Mesendoderm (in vitro differentiated cells): ENCODE results near the gene IPCEF1. TPM values are rescaled to one million over a fixed set of nuclear protein-coding genes. Genes with fewer than 3 reads are reported as not detected.

ENCODE experiments used
- DNase-seq: peaks from one replicate; pipeline ENCODE4 v3.0.0; 2013
- H2AK5ac ChIP-seq: 2 replicates; pipeline ENCODE4 v1.6.1; 2013; ENCODE audit warnings: low read length, inconsistent platforms
- H2BK120ac ChIP-seq: 2 replicates; pipeline ENCODE4 v1.6.1; 2013; ENCODE audit warnings: low read depth, mild to moderate bottlenecking, low read length, moderate library complexity, mixed read lengths
- H2BK15ac ChIP-seq: replicated peaks from 2 replicates; pipeline ENCODE4 v1.6.1; 2013; ENCODE audit warnings: low read depth, mild to moderate bottlenecking, moderate library complexity
- H2BK5ac ChIP-seq: 2 replicates; pipeline ENCODE4 v1.6.1; 2013; ENCODE audit warnings: low read length, inconsistent platforms
- H3K18ac ChIP-seq: 2 replicates; pipeline ENCODE4 v1.6.1; 2013; ENCODE audit warnings: mild to moderate bottlenecking, low read length, mixed read lengths
- H3K23ac ChIP-seq: one replicate; pipeline ENCODE4 v1.6.1; 2013; ENCODE audit warnings: low read length
- H3K27ac ChIP-seq: 2 replicates; pipeline ENCODE4 v1.5.1; 2013; ENCODE audit warnings: low read depth, mild to moderate bottlenecking, inconsistent platforms, low read length, moderate library complexity
- H3K27me3 ChIP-seq: 2 replicates; pipeline ENCODE4 v1.6.1; 2013; ENCODE audit warnings: low read length, control low read depth, mild to moderate bottlenecking, inconsistent platforms; ENCODE audit not compliant: insufficient read depth, poor library complexity
- H3K36me3 ChIP-seq: 2 replicates; pipeline ENCODE4 v1.6.1; 2013; ENCODE audit warnings: low read length, inconsistent platforms; ENCODE audit not compliant: control insufficient read depth, insufficient read depth
- H3K4ac ChIP-seq: one replicate; pipeline ENCODE4 v1.6.1; 2013; ENCODE audit warnings: low read depth, mild to moderate bottlenecking, low read length, moderate library complexity
- H3K4me1 ChIP-seq: 2 replicates; pipeline ENCODE4 v1.6.1; 2013; ENCODE audit warnings: low read depth, low read length, inconsistent platforms; ENCODE audit not compliant: control insufficient read depth
- H3K4me2 ChIP-seq: 2 replicates; pipeline ENCODE4 v1.6.1; 2013; ENCODE audit warnings: low read length
- H3K4me3 ChIP-seq: 2 replicates; pipeline ENCODE4 v1.5.1; 2013; ENCODE audit warnings: mild to moderate bottlenecking, low read length
- H3K56ac ChIP-seq: one replicate; pipeline ENCODE4 v1.6.1; 2013; ENCODE audit warnings: low read length
- H3K79me1 ChIP-seq: 2 replicates; pipeline ENCODE4 v1.6.1; 2013; ENCODE audit warnings: low read length, inconsistent platforms
- H3K79me2 ChIP-seq: 2 replicates; pipeline ENCODE4 v1.6.1; 2013; ENCODE audit warnings: mild to moderate bottlenecking, low read length; ENCODE audit not compliant: control insufficient read depth, insufficient read depth
- H3K9ac ChIP-seq: 2 replicates; pipeline ENCODE4 v1.6.1; 2013; ENCODE audit warnings: low read length, inconsistent platforms
- H4K5ac ChIP-seq: one replicate; pipeline ENCODE4 v1.6.1; 2013; ENCODE audit warnings: low read length
- H4K8ac ChIP-seq: one replicate; pipeline ENCODE4 v1.6.1; 2013; ENCODE audit warnings: low read depth, mild to moderate bottlenecking, control low read depth, low read length, moderate library complexity
- WGBS: extraction: QIAGEN DNeasy Blood & Tissue Kit; methylation state at CpG from one replicate; pipeline ENCODE4 v1.1.7; 2013; ENCODE audit warnings: low lambda C conversion rate, missing lambda C conversion rate; ENCODE audit not compliant: insufficient coverage; ENCODE audit errors: extremely low coverage; 5-methylcytosine and 5-hydroxymethylcytosine counted together
- polyA plus RNA-seq, 2 experiments: library from polyadenylated mRNA; stranded (reverse); fragments of 200-250 nt; gene quantifications; one replicate each; pipeline ENCODE4 v1.2.3, GENCODE V29; 2013

IPCEF1 gene
- 3.1 TPM for polyA plus RNA-seq (2013, experiment 1 of 2)
- 2.1 TPM for polyA plus RNA-seq (2013, experiment 2 of 2)

- Histone ChIP-seq H3K4me1 (no peaks in the 10 kb centered on the region), H3K4me2 (no peak within 1 kb of the TSS), H3K9ac (no peak within 1 kb of the TSS), H3K4ac (no peak within 1 kb of the TSS), H3K27ac (no peak within 1 kb of the TSS), H2BK5ac (no peak within 1 kb of the TSS), H2AK5ac (no peak within 1 kb of the TSS), H2BK15ac (no peak within 1 kb of the TSS), H3K18ac (no peak within 1 kb of the TSS), H4K5ac (no peak within 1 kb of the TSS), H3K56ac (no peak within 1 kb of the TSS), H3K23ac (no peak within 1 kb of the TSS), H2BK120ac (no peak within 1 kb of the TSS), H3K79me1 (no peaks in the 10 kb centered on the region), H3K36me3 (no peaks in the 10 kb centered on the region), H3K4me3 (no peak within 1 kb of the TSS), H4K8ac (no peak within 1 kb of the TSS), H3K27me3 (no peaks in the 10 kb centered on the region), H3K79me2 (no peaks in the 10 kb centered on the region)
- WGBS, result no CpG with 5 or more reads among the region's 3 CpGs
- DNase-seq, result no peak
Observed at GRCh38 chr6:154356690-154357089, at the start of gene IPCEF1. IPCEF1 (minus strand) TSS chr6:154356803; CDS start chr6:154265947, 90,856 bp downstream.

GRCh38 chr6:154406301-154406700 is 49.7 kb upstream of the IPCEF1 start:
- Histone ChIP-seq H2BK120ac (no peak overlapping the region), H3K79me1 (no peaks in the 10 kb centered on the region), H3K4me2 (no peak overlapping the region), H4K5ac (no peak overlapping the region), H3K27ac (no peak overlapping the region), H3K23ac (no peak overlapping the region), H3K4me3 (no peak overlapping the region), H3K36me3 (peaks cover 1% of the 10 kb centered on the region), H3K79me2 (no peaks in the 10 kb centered on the region), H4K8ac (no peak overlapping the region), H3K18ac (no peak overlapping the region), H3K9ac (no peak overlapping the region), H2AK5ac (no peak overlapping the region), H3K4ac (no peak overlapping the region), H3K27me3 (no peaks in the 10 kb centered on the region), H3K56ac (no peak overlapping the region), H2BK15ac (no peak overlapping the region), H2BK5ac (no peak overlapping the region), H3K4me1 (no peaks in the 10 kb centered on the region)
- no peak for DNase-seq
- no CpG with 5 or more reads among the region's 20 CpGs for WGBS

DNA sequence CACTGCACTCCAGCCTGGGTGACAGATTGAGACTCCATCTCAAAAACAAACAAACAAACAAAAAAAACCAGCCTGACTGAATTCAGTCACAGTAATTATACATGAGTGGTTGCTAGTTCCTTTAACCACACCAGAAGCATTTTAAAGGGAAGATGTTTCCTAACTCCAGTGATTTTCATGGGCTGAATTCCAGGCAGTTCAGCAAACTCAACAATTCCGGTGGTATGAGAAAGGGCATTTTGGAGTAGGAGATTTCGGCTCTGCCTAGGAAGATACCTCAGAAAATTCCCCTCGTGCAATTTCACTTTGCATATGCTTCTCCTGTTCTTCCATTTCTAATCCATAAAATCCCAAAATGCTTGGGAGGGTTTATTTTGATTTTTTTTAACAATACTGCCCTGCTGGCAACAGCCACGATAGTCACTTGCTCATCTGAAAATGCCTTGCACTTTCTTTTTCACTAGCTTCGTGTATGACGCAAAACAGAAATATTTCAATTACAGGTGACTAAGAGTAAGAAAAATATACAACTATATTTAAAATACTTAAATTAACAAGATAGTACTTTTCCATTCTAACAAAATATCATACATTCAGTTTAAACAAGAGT is 48.3 kb upstream of the IPCEF1 start:
- Histone ChIP-seq H3K23ac (no peak overlapping the region), H3K79me1 (no peaks in the 10 kb centered on the region)

GRCh38 chr6:154403788-154404187 is 47.2 kb upstream of the IPCEF1 start:
- DNase-seq, result no peak
- Histone ChIP-seq H2AK5ac (no peak overlapping the region), H3K27ac (no peak overlapping the region), H3K4ac (no peak overlapping the region), H3K4me1 (no peaks in the 10 kb centered on the region), H3K23ac (no peak overlapping the region), H4K5ac (no peak overlapping the region), H2BK5ac (no peak overlapping the region), H2BK15ac (no peak overlapping the region), H3K4me2 (no peak overlapping the region), H3K56ac (no peak overlapping the region), H3K9ac (no peak overlapping the region), H3K27me3 (no peaks in the 10 kb centered on the region), H3K36me3 (peaks cover 3% of the 10 kb centered on the region), H3K79me1 (no peaks in the 10 kb centered on the region), H3K4me3 (no peak overlapping the region), H2BK120ac (no peak overlapping the region), H4K8ac (no peak overlapping the region), H3K18ac (no peak overlapping the region), H3K79me2 (no peaks in the 10 kb centered on the region)
- WGBS, result no CpG with 5 or more reads among the region's 4 CpGs

More for the DNA sequence above, 48.3 kb upstream of the IPCEF1 start:
- Histone ChIP-seq H3K4ac (no peak overlapping the region), H2AK5ac (no peak overlapping the region), H3K79me2 (no peaks in the 10 kb centered on the region), H3K18ac (no peak overlapping the region), H4K5ac (no peak overlapping the region), H3K9ac (no peak overlapping the region), H3K4me2 (no peak overlapping the region), H3K4me3 (no peak overlapping the region), H2BK15ac (no peak overlapping the region), H3K4me1 (no peaks in the 10 kb centered on the region), H3K36me3 (peaks cover 3% of the 10 kb centered on the region), H2BK5ac (no peak overlapping the region), H4K8ac (no peak overlapping the region), H3K27me3 (no peaks in the 10 kb centered on the region), H3K27ac (no peak overlapping the region), H2BK120ac (no peak overlapping the region), H3K56ac (no peak overlapping the region)
- WGBS, result no CpG with 5 or more reads among the region's 6 CpGs
- no peak for DNase-seq

GRCh38 chr6:154402081-154402780 is 45.6 kb upstream of the IPCEF1 start:
- no peak for DNase-seq
- Histone ChIP-seq H4K5ac (no peak overlapping the region), H3K23ac (no peak overlapping the region), H3K79me1 (no peaks in the 10 kb centered on the region), H2BK5ac (no peak overlapping the region), H3K56ac (no peak overlapping the region), H3K36me3 (peaks cover 3% of the 10 kb centered on the region), H4K8ac (no peak overlapping the region), H3K4me1 (no peaks in the 10 kb centered on the region), H3K18ac (no peak overlapping the region), H3K4ac (no peak overlapping the region), H3K4me3 (no peak overlapping the region), H2BK120ac (no peak overlapping the region), H3K9ac (no peak overlapping the region), H3K79me2 (no peaks in the 10 kb centered on the region), H3K4me2 (no peak overlapping the region), H3K27me3 (no peaks in the 10 kb centered on the region), H3K27ac (no peak overlapping the region), H2AK5ac (no peak overlapping the region), H2BK15ac (no peak overlapping the region)
- no CpG with 5 or more reads among the region's 6 CpGs for WGBS
